Epithelial cell of prostate (primary cell): ENCODE data around the gene TRMT112.

Experiments used
- DNase-seq: peaks from one replicate; pipeline ENCODE4 v3.0.0-alpha.2; 2011; ENCODE audit warnings: low read depth, low spot score
- H3K27ac ChIP-seq: fragments of 450-650 bp; 2 replicates; pipeline ENCODE4 v1.5.1; 2017; ENCODE audit warnings: mild to moderate bottlenecking

Gene TRMT112

DNA sequence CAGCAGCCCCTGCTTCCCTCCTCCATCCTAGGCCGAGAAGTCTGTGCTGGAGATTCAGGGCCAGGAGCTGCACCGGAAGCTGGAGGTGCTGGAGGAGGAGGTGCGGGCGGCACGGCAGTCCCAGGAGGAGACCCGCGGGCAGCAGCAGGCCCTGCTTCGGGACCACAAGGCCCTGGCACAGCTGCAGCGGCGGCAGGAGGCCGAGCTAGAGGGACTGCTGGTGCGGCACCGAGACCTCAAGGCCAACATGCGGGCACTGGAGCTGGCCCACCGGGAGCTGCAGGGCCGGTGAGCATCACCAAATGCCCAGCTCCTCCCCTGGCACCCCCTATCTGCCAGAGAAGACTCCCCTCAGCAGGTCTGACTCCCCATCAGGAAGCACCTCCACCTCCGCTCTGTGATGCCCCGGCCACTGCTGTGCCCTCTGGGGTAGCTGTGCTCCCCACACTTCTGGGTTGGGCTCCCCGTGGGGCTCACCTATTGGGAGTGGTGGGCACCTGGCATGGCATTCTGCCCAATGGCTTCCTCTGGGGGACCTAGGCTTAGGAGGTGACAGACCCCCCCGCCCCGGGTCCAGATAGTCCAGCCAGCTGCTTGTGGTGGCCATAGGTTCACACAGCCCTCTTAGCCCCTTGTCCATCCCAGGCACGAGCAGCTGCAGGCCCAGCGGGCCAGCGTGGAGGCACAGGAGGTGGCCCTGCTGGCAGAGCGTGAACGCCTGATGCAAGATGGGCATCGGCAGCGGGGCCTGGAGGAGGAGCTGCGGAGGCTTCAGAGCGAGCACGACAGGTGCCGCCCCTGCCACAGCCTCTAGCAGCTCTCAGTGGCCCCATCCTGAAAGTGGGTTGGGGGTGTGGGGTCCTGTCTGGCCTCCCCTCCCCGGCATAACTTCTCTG is 35.0 kb upstream of the TRMT112 start:
- no peak for DNase-seq
- no peak overlapping the region for H3K27ac ChIP-seq

DNA sequence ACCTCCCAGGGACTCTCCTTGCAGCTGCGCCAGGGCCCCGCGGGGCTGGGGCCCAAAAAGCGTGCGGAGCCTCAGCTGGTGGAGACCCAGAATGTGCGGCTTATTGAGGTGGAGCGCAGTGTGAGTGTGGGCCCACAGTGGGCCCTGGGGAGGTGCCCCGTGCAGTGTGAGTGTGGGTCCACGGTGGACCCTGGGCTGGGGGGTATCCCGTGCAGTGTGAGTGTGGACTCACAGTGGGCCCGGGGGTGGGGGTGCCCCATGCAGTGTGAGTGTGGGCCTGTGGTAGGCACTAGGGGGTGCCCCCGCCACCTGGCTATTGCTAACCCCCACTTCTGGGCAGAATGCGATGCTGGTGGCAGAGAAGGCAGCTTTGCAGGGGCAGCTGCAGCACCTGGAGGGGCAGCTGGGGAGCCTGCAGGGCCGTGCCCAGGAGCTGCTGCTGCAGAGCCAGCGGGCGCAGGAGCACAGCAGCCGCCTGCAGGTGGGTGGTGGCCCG is 33.8 kb upstream of the TRMT112 start:
- H3K27ac ChIP-seq = no peak overlapping the region
- DNase-seq = no peak

DNA sequence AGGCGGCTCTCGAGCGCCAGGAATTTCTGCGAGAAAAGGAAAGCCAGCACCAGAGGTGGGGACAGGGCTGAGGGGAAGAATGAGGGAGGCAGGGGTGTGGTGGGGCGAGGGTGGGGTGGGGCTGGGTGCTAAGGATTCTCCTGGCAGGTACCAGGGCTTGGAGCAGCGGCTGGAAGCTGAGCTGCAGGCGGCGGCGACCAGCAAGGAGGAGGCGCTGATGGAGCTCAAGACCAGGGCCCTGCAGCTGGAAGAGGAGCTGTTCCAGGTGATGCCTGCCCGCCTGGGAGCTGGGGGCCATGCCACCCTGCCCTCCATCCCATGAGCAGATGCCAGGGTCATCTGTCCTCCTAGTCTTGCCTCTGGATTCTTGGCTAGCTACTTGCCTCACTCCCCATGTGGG is 32.0 kb upstream of the TRMT112 start:
- no peak overlapping the region for H3K27ac ChIP-seq
- no peak for DNase-seq

DNA sequence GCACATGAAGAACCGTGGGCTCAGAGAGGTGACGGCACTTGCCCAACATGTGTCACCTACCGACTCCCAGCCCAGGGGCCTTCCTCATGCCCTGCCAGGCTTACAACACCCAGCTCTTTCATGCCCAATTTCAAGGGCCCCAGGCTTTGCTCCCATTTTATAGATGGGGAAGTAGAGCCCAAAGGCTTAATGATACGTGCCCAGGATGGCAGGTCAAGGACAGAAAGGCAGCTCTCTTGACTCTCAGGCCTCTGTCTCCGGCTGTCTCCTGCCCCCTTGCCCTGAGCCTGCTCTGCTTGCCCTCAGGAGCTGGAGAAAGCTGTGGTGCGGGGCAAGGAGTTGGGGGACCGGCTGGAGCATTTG is 31.6 kb upstream of the TRMT112 start:
- H3K27ac ChIP-seq = no peak overlapping the region
- DNase-seq = no peak

DNA sequence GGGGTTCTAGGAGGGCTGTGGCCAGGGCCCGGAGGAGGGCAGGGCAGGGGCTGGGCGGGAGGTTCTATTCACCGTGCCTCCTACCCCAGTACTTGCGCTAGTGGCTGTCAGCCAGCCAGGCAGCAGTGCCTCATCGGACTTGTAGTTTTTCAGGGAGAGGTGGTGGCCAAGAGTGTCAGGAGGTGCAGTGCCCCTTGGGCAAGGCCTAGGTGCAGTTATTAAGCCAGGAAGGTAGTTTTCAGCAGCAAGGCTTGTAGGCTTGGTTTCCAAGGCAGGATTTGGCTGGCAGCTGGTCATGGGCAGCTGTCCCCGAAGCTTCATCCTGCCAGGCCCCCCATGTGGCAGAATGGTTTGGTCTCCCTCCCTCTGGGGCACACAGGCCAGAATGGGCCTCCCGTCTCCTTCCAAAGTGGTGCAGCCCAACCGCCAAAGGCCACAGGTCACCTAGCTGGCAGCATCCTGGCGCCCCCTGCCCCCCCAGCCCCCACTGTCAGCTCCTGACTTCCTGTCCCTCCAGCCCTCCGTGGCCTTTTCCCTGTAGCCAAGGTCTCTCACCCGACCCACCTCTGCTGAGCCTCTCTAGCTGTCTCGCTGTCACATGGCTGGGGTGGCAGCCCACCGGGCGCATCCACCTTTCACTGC is 31.1 kb upstream of the TRMT112 start:
- H3K27ac ChIP-seq = peak overlapping the region; percentile 54
- DNase-seq = no peak

- peak overlapping the region; percentile 54 for H3K27ac ChIP-seq
- DNase-seq = no peak
These were observed 30.0 kb upstream of the TRMT112 start for GRCh38 chr11:64347193-64347867.

DNA sequence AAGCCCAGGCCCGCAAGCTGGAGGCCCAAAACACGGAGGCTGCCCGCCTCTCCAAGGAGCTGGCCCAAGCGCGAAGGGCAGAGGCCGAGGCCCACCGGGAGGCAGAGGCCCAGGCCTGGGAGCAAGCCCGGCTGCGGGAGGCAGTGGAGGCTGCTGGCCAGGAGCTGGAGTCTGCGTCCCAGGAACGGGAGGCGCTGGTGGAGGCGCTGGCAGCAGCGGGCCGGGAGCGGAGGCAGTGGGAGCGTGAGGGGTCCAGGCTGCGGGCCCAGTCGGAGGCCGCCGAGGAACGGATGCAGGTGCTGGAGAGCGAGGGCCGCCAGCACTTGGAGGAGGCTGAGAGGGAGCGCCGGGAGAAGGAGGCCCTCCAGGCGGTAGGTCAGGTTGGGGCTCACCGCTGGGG is 27.4 kb upstream of the TRMT112 start:
- no peak overlapping the region for H3K27ac ChIP-seq
- DNase-seq = no peak

GRCh38 chr11:64343767-64344559 is 26.6 kb upstream of the TRMT112 start:
- no peak for DNase-seq

DNA sequence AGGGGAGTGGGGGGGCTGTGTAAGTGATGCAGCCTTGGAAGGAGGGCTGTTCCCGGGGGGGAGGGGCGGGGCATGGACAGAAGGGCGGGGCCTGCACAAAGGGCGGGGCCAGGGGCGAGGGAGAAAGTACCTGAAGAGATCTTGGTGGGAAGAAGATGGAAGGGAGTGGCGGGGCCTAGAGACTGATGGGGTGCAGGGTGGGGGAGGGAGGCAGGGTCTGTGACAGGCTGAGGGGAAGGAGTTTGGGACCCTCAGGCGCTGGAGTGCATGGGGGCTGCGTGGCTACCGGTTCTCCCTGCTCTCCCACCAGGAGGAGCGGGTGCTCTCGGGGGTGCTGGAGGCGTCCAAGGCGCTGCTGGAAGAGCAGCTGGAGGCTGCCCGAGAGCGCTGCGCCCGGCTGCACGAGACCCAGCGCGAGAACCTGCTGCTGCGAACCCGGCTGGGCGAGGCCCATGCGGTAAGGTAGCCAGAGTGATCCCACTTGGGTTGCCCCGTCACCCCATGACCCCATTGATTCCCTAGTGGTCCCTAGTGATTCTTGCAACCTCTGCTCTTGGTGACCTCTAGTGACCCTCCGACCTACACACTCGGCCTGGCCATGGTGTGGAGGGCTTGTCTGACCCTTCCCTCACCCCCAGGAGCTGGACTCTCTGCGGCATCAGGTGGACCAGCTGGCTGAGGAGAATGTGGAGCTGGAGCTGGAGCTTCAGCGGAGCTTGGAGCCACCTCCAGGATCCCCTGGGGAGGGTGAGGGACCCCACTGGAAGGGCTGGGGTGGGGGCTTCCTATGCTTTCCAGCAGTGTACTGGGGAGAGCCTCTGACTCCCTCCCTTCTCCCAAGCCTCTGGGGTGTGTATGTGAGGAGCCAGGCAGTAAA is 25.7 kb upstream of the TRMT112 start:
- DNase-seq = no peak
- peak overlapping the region; percentile 69 for H3K27ac ChIP-seq

More at GRCh38 chr11:64343767-64344559, 26.6 kb upstream of the TRMT112 start:
- H3K27ac ChIP-seq = no peak overlapping the region

DNA sequence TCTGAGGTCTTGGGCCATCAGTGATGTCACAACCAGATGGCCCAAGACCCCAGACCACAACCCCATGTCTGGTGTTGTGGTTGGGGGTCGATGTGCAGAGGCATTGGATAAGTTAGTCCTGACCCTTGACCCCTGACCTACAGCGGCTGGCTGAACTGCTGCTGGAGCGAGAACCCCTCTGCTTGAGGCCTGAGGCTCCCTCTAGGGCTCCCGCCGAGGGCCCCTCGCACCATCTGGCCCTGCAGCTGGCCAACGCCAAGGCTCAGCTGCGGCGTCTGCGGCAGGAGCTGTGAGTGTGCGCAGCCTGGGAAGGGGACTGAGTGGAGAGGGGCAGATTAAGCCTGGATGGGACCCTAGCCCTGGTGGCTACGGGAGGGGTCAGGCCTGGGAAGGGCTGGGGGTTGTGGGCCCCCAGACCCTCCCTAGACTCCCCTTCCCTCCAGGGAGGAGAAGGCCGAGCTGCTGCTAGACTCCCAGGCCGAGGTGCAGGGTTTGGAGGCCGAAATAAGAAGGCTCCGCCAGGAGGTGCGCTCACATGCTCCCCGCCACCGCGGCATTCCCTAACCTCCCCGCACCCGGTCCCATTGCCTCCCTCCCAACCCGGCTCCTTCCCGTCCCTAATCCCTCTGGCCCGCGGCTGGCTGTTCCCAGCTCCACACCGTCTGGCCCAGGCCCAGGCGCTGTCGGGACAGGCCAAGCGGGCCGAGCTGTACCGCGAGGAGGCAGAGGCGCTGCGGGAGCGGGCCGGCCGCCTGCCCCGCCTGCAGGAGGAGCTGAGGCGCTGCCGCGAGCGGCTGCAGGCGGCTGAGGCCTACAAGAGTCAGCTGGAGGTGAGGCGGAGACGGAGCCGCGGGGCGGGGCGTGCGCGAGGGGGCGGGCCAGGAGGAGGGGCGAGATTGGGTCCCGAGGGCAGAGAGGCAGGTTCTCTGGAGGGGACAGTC is 24.8 kb upstream of the TRMT112 start:
- peak; percentile 69 for DNase-seq
- peak overlapping the region; percentile 69 for H3K27ac ChIP-seq

GRCh38 chr11:64341429-64341828 is 24.1 kb upstream of the TRMT112 start:
- H3K27ac ChIP-seq = no peak overlapping the region
- DNase-seq = no peak

GRCh38 chr11:64340671-64341335 is 23.4 kb upstream of the TRMT112 start:
- no peak for DNase-seq
- H3K27ac ChIP-seq = no peak overlapping the region

DNA sequence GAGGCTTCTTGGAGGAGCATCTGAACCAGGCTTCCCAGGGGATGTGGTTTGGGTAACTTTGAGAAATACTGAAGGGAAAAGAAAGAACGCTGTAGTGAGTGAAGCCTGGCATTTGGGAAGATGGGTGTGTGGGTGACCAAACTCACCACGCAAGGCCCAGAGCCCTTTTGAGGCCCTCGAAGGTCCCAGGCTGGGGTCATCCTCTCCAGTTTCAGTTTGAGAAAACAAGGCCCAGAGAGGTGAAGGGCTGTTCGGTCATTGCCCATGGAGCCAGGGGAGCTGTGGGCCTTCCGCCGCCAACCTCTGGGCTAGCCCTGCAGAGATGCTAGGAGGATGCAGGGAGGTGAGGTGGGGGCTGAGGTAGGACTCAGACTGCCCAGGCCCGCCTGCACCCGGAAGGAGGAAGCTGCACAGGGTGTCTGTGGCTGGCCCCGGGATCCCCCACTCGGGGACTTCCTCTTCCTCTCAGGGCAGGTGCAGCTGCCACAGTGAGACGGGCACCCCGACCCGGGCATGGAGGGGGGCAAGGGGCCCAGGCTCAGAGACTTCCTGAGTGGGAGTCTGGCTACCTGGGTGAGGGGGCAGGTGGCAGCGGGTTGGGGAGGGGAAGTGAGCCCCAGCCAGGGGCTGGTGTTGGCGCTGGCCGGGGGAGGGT is 22.5 kb upstream of the TRMT112 start, which contains the start of gene CCDC88B:
CCDC88B (plus strand) TSS at position 451 of the 655 bp plus-strand sequence; CDS start at position 514, 63 bp downstream.
- DNase-seq = no peak
- H3K27ac ChIP-seq = no peak within 1 kb of the TSS

- DNase-seq = no peak
- no peak overlapping the region for H3K27ac ChIP-seq
These were observed 21.9 kb upstream of the TRMT112 start for GRCh38 chr11:64339286-64339685.

DNA sequence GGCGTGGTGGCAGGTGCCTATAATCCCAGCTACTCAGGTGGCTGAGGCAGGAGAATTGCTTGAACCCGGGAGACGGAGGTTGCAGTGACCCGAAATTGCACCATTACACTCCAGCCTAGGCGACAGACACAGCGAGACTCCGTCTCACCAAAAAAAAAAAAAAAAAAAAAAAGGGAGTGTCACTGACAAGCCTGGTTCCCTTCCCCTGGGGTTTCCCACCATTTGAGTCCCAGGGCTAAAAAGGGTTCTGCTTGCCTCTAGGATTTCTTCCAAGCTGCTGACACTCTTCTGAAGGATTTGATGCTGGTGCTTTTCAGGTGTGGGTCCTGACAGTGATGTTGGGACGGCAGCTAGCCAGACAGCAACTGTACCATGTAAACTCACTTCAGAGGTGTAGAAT is 21.4 kb upstream of the TRMT112 start:
- DNase-seq = no peak
- no peak overlapping the region for H3K27ac ChIP-seq

DNA sequence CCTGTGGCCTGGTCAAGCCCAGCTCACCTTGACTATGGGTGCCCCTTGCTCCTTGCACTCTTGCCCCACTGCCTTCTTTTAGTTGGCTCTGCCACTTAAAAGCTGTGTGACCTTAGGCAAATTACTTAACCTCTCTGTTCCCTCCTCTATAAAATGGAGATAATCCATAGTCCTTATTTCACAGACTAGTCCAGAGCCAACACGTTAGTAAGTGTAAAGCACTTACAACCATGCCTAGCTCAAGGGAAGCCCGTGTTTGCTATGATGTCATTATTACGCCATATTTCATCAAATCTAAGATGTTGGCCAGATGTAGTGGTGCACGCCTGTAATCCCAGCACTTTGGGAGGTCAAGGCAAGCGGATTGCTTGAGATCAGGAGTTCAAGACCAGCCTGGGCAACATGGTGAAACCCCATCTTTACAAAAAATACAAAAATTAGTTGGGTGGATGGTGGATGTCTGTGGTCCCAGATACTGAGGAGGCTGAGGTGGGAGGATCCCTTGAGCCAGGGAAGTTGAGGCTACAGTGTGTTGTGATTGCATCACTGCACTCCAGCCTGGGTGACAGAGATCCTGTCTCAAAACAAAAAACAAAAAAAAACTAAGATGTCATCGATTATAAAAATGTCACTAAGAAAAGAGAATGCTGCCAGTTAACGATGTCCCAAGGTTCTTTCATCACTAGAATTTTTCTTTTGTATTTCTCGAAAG is 20.3 kb upstream of the TRMT112 start:
- DNase-seq = no peak
- peak overlapping the region; percentile 31 for H3K27ac ChIP-seq
